GM18867 (cell line): ENCODE results near the gene NOVA1.

Experiments
- ATAC-seq: cut with Tn5 transposase; IDR thresholded peaks from one replicate; pipeline ENCODE4 v1.9.1; 2021; ENCODE audit warnings: mild to moderate bottlenecking, moderate library complexity; ENCODE audit not compliant: unreplicated experiment

NOVA1 gene

DNA sequence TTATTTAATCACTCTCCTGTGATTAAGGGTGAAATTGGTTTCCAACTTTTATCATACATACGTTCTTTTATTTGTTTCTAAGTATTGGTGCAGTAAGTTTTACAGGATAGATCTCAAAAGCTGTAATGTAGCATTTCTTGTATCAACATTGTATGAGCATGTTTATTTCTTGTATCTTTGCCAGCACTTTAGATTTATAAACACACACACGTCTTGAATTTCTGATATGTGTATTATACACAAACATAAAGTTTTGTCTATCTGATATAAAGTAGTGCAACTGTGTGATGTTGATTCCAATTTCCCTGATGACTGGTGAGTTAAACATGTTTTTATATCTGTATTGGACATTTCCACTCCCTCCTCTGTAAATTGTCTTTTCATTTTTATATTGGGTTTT lies 134.7 kb downstream of the NOVA1 start:
- no peak for ATAC-seq

DNA sequence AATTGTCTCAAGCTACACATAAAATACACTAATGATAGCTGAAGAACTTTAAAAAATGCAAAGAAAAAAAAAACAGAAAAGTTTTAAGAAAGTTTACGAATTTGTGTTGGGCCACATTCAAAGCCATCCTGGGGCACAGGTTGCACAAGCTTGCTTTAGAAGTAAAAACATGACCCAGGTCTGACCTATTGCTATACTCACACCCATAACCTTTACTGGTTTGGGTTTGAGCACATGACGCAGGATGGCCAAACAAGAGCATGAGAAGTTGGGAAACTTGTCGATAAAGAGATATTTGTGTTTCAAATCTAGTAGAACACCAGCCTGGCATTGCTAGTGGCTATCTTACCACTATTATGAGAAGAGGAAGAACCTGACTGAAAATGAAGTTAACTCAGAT lies 143.7 kb downstream of the NOVA1 start:
- ATAC-seq = no peak

DNA sequence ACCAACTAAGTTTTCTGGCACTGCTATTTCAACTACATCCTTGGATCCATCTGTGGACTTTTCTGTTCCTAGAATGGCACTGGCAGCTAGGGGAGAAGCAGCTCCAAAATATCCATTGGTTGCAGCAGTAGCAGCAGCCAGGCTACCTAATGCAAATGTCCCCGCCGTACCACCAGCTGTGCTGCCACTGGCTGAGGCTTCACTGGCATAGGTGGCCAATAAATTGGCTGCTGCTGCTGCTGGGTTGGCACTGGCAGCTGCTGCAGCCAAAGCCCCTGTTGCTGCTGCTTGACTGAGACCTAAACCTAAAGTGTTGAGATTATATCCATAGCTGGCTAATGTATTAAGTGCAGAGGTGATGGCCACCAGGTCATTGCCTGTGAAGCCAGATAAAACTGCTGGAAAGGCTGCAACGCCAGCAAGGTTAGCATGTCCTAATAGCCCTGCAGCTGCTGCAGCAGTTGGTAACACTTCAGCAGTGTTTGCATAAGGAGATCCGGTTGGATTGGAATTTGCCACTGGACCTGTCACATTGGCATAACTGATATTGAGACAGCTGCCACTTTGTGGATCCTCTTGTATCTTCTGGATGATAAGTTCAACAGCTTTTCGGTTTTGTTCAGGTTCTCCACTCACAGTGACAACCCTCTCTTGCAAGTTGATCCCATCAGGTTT lies 149.5 kb downstream of the NOVA1 start:
- no peak for ATAC-seq

DNA sequence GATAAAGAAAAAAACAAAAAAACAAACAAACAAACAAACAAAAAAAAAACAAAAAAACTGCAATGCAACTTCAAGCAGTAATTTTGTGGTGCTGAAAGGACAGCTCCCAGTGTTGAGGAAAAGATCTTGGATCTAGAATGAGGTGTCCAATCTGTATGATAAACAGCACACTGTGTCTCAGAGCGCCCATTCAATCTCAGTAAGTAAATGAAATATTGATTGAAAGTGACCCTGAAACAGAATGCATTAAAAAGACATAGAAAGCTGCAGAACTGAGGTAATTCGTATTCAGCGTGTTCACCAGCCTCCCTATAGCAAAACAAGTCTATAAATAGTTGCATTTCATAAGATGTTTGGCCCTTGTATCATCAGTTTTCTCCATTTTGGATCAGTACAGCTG lies 153.0 kb downstream of the NOVA1 start:
- no peak for ATAC-seq

DNA sequence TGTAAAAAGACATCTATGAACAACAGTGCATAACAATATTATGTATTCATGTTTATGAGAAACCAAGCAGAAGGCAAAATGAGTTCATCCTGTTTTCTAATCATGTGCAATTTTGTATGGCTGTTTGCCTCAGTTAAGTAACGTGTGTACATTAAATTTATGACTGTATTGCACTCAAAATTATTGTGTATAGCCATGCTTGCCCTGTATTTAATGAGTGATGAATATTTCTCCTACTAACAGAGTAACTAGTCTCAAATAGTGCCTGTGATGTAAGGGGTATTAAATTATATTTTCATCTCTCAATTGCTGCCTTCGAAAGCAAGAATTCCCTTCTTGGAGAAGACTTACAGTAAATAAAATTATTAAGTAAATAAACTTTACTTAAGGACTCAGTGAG lies 154.2 kb downstream of the NOVA1 start:
- no peak for ATAC-seq

DNA sequence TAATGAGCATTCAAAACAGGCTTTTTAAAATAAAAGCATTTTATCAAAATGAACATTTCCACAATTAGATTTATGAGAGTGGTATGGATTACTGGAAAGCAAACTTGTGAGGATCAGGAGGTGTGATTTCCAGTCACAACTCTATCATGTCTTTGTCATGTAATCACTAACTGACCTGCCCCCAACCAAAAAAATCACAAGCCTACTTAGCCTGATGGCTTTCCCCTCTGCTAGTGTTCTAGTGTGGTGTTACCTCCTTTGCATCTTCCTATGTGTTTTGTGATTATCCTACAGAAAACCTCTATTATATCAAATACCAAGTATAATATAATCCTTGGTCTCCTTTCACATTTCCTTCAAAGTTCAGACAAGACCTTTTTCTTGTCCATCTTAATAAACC lies 168.6 kb downstream of the NOVA1 start:
- ATAC-seq = no peak

DNA sequence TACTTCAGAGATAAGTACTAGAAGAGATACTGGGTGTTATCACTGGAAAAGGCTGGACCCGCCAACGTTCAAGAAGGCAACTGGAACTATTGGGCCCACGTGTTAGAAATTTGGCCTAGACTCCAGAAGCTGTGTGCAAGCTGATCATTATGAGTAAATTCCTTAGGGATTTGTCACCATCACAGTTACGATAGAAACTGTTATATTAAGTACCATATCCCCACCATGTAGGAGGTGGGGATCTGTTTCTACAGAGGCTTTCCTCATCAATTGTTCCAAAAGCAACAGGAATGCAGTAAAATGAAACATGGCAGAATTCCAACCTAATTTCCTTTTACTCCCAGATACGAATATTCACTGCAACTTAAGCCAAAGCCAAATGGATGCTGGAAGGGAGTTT lies 170.7 kb downstream of the NOVA1 start:
- ATAC-seq = no peak

DNA sequence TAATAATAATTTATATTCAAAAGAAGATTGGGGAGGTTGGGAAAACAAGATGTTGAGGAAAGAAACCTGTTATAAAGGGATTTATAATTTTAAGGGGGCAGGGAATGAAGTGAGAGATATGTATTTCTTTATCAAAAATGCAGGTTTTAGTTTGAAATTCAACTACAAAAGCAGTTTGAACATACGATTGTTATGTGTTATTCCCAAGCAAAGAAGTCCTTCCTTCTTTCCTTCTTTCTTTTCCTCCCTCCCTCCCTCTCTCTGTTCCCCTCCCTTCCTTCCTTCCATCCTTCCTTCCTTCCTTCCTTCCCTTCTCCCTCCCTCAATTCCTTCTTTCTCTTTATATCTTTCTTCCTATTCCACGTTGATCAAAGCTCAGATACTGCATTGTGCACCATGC lies 173.3 kb downstream of the NOVA1 start:
- ATAC-seq = no peak

DNA sequence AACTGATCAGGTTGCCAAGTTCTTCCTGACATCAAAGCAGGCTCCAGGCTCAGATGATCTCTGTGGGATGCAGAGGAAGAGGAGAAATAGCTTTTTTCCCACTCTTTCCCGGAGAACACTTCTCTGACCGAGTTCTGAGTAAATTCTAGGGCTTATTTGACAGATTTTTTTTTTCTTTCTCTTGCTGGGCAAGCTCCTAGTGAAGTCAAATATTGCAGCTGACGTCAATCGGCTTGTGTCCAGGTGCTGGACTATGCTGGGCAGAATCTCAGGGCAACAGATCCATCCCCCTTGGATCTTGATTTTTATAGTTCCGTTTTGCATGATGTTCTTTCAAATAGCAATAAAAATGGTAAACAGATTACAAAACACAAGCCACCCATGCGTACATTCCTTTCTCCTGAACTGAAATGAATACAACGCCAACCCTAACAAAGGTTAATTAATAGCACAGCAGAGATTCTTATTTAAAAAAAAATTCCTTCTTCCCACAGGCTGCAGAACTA lies 182.2 kb downstream of the NOVA1 start:
- no peak for ATAC-seq

DNA sequence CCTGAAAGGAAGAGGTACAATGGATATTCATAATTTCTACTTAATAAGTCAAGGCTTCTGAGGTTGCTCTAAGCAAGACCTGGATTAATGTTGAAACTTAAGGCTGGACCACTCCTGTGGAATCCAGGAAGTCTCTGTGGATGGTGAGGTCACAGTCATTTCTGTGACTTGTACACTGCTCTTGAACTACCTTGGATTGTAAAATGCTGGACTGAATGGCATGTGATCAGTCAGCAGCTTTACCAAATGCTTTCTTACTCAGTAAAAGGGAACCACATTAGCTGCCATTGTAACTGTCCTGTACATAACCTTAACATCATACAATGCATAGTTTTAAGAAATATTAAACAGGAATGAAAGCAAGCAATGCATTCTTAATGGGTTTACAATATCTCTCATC lies 182.9 kb downstream of the NOVA1 start:
- ATAC-seq = no peak

DNA sequence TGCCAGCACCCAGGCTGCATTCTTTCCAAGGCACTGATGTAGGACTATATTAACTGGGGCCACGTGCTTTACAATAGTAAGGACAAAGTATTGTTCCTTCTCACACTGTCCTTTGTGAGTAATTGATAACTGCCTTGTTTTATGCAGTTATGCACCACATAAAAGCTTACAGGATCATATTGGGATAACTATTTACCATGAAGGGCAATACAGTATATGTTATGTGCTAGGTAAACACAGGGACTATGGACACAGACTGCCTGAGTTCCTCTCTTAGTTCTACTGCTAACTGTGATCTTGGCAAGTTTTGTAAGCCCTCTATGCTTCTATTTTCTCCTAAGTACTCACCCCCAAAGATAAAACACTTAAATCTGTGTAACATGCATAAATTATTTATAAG lies 183.7 kb downstream of the NOVA1 start:
- ATAC-seq = no peak

DNA sequence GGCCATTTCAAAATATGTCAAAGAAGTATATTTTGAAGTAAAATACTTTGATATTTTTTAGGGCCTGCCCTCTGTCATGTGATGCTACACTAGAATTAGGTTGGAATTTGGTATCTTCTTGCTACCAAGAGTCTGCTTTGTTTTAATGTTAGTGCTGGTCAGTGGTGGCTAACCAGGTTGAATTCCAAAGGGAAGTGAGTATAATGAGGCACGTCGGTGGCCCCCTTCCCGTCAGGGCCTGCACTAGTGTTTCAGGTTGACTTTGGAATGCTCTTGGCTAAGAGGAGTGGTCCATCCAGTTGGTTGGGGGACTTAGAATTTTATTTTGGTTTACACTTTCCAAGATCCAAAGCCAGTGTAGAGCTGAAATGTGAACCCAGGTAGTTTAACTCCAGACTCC lies 185.4 kb downstream of the NOVA1 start:
- no peak for ATAC-seq

DNA sequence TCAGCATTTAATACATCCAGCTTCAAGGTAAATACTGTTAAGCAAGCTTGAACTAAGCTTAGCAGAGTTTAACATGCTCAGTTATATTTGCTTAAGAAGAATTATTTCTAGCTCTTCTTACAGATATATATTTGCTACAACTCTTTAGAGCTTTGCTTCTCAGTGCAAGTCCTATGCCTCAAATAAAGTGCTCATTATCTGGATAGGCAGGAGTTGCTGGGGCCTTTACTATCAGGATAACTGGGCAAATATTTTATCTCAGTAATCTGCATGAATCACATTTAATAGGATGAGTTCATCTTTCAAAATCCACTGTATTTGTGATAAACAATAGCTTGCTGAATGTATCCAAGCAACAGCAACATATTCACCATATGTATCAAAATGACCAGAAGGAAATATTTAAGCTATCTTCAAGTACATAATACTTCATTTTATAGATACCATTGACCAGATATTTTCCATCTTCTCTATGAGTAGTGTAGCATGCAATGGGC lies 187.6 kb downstream of the NOVA1 start:
- ATAC-seq = no peak

DNA sequence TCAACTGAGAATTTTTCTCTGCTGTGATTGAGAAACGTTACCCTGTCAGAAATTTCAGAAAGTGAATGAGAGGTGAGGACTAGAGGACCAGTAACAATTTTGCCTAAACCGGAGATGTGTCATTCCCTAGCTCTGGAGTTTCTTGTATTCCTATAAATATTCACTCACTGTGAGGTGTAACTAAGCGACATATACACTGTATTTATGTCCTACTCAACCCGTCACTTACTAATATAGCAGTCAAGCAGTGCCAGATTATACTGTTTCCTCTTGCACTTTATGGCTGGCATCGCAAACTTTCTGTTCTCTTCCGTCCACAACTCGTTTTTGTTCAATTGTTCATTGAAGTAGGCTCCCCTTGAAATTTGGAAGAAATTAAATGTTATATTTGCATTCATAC lies 192.9 kb downstream of the NOVA1 start:
- ATAC-seq = no peak

DNA sequence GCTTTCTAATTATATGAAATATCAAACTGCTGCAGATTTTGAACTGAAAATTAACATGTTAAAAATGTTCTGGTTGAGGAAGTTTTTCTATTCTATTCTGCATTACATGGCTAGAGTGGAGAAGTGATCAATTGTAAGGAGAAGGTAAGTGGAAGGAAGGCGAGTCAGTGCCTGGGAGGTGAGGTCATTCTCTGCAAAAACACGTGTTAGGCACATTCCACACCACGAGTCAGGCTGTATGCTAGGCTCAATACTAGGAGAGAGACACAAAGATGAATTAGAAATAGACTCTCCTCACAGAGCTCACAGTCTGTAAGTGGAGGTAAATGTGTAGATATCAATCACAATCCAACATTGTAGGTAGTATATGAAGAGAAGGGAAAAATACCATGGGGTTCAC lies 194.1 kb downstream of the NOVA1 start:
- ATAC-seq = no peak

DNA sequence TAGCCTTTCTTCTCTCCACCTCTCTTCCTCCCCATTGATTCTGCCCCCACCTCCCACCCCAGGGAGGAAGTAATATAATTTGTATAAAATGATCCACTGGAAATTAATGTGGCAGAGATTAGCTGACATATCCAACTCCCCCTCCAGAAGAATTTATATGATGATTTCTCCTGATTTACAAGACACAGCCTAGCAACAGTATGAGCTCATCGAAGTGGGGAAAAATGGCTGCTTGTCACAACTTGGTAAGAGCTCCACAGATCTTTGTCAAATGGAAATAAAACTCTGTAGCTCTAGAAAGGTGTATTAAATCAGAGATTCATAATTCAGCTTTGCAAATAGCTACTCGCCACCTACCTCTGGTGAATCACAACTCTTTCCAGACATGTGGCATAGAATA lies 195.7 kb downstream of the NOVA1 start:
- no peak for ATAC-seq

DNA sequence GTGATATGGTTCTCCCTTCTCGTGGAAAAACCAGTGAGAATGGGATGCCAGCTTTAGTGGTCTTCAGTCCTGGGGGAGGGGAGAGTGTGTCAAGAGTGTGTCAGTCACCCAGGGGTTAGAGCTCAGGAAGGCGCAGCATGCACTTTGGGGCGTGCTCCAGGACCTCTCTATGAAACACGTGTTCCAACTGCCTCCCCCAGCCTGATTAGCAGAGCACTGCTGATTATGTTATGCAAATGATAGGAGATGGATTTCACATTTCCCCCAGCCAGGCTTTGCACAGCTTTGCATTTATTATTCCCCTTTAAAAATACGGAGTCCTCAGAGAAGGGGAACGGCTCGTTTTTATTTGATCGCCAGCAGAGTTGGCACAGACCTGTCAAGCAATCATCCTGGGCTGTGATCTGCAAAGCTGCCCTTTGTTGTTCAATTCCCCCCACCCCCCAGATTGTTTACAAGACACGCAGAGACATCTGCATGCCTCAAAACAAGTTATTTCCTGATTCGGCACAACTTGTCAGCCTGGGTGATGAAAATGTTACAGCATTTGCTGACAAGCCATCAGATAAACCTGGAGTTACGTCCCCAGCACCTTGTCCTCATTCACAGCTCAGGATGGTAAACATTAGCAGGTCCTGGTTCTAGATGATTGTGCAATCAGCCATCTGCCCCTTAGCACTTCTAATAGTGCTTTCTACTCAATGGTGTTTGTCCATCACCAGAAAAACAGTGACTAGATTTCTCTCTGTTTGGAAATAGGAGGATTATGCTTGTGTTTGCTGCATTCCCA lies 196.5 kb downstream of the NOVA1 start:
- ATAC-seq = no peak

DNA sequence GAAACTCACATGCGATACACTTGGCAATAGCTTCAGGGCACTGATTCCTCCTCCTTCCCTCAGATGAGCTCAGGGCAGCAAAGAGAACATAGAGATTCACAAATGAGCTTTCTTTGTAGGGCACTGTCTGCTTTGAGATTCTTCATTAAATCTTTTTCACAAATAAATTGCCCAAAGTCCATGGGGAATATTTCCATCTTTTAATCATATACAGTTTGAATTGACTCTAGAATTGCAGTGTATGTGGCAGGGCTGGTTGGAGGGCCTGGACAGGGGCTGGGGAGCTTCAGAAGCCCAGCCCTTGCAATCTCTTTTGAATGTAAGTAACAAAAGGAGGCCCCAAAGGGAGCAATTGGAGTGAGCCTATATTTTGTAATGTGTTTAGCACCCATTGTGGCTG lies 197.5 kb downstream of the NOVA1 start:
- no peak for ATAC-seq

DNA sequence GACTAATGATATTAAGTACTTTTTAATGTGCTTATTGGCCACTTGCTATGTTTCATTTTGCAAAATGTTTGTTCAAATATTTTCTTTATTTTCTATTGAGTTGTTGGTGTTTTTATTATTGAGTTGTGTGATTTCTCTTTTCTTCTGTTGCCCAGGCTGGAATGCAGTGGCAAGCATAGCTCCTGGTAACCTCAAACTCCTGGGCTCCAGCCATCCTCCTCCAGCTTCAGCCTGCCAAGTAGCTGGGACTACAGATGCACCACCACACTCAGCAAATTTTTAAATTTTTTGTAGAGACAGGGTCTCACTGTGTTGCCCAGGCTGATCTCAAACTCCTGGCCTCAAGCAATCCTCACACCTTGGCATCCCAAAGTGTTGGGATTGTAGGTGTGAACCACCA lies 199.2 kb downstream of the NOVA1 start:
- no peak for ATAC-seq
